Lung (tissue), 12 donors: Measurements from ENCODE around the gene ARHGEF18. TPM values are rescaled to one million over a fixed set of nuclear protein-coding genes. Genes with fewer than 3 reads are reported as not detected.

ENCODE experiments used
- ATAC-seq: fragments of 200-7000 bp; cut with Tn5 transposase; one replicate; pipeline ENCODE4 v1.9.1; 2020; ENCODE audit warnings: moderate number of reproducible peaks; ENCODE audit not compliant: insufficient read depth, low FRiP score
- DNase-seq, 3 donors: peaks; one replicate each; pipeline ENCODE4 v3.0.0-alpha.2; 2013 to 2017
- H3K27ac ChIP-seq, 2 donors: one replicate each; pipeline ENCODE4 v1.5.1; 2013; ENCODE audit warnings: mild to moderate bottlenecking in 2 of 2, moderate library complexity in 2 of 2, control low read depth in 1 of 2, inconsistent platforms in 1 of 2, low read depth in 1 of 2, low read length in 1 of 2
- H3K27me3 ChIP-seq, 3 donors: one replicate each; pipeline ENCODE4 v1.5.1; 2013; ENCODE audit warnings: low read length in 2 of 3; ENCODE audit not compliant: control insufficient read depth in 3 of 3, insufficient read depth in 3 of 3
- H3K36me3 ChIP-seq, 4 donors: one replicate each; pipeline ENCODE4 v1.5.1; 2013; ENCODE audit warnings: low read length in 4 of 4, mild to moderate bottlenecking in 1 of 4, moderate library complexity in 1 of 4; ENCODE audit not compliant: control insufficient read depth in 4 of 4, insufficient read depth in 4 of 4
- H3K4me1 ChIP-seq, 5 donors: one replicate each; pipeline ENCODE4 v1.5.1; 2013; ENCODE audit warnings: low read length in 5 of 5, mild to moderate bottlenecking in 2 of 5, moderate library complexity in 1 of 5; ENCODE audit not compliant: control insufficient read depth in 5 of 5, insufficient read depth in 5 of 5
- H3K4me3 ChIP-seq: one replicate; pipeline ENCODE4 v1.5.1; 2013; ENCODE audit warnings: mild to moderate bottlenecking, control low read depth, moderate library complexity
- H3K9ac ChIP-seq, 2 donors: one replicate each; pipeline ENCODE4 v1.5.1; 2013; ENCODE audit warnings: low read length in 2 of 2, control low read depth in 1 of 2; ENCODE audit not compliant: insufficient read depth in 1 of 2
- H3K9me3 ChIP-seq, 4 donors: one replicate each; pipeline ENCODE4 v1.5.1; 2013; ENCODE audit warnings: low read length in 3 of 4, mild to moderate bottlenecking in 1 of 4, moderate library complexity in 1 of 4; ENCODE audit not compliant: control insufficient read depth in 4 of 4, insufficient read depth in 3 of 4
- WGBS, 2 donors: extraction: QIAGEN DNeasy Blood & Tissue Kit; methylation state at CpG; one replicate each; pipeline ENCODE4 v1.1.7; 2013; 5-methylcytosine and 5-hydroxymethylcytosine counted together
- polyA plus RNA-seq, 2 donors: library from polyadenylated mRNA; stranded (reverse); fragments of 200-250 nt; gene quantifications; one replicate each; pipeline ENCODE4 v1.2.1, GENCODE V29; 2013
- total RNA-seq, 2 donors: library from RNA; depleted of rRNA in 1 of 2; stranded (reverse); fragments of >200 nt in 1 of 2; gene quantifications; one replicate each; pipeline ENCODE4 v1.2.1, GENCODE V29; 2014 to 2021
- TF ChIP-seq, protein P1 (sequence below): IDR thresholded peaks from 2 replicates; pipeline ENCODE4 v1.5.1; 2012; ENCODE audit warnings: mild to moderate bottlenecking; ENCODE audit errors: control extremely low read depth, extremely low read depth
- donor health status: control.
- donor health status: control.
- donor health status: Bipolar disorder and iron deficiency.
- donor health status: healthy.
- donor health status: DM: yes; HTN: yes; CAD: no.

The ARHGEF18 gene
- total and polyA plus RNA-seq, 4 donors: 22.8 to 55.6 (median 35.5) TPM

DNA sequence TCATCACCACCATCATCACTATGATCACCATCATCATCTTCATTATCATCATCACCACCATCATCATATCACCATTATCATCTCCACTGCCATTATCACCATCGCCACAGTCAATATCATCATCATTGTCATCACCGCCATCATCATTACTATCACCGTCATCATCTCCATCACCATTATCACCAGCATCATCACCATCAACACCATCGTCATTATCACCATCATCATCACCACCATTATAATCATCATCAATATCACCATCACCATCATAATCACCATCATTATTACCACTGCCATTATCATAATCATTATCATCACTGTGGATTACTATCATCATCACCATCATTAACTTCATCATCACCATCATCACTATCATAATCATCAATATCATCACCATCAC, 17.3 kb upstream of the ARHGEF18 start:
- TF ChIP-seq, protein P1, sequence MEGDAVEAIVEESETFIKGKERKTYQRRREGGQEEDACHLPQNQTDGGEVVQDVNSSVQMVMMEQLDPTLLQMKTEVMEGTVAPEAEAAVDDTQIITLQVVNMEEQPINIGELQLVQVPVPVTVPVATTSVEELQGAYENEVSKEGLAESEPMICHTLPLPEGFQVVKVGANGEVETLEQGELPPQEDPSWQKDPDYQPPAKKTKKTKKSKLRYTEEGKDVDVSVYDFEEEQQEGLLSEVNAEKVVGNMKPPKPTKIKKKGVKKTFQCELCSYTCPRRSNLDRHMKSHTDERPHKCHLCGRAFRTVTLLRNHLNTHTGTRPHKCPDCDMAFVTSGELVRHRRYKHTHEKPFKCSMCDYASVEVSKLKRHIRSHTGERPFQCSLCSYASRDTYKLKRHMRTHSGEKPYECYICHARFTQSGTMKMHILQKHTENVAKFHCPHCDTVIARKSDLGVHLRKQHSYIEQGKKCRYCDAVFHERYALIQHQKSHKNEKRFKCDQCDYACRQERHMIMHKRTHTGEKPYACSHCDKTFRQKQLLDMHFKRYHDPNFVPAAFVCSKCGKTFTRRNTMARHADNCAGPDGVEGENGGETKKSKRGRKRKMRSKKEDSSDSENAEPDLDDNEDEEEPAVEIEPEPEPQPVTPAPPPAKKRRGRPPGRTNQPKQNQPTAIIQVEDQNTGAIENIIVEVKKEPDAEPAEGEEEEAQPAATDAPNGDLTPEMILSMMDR: no peak
- WGBS, 2 donors: 84 to 86% methylated on average over 4 of the region's 4 CpGs

DNA sequence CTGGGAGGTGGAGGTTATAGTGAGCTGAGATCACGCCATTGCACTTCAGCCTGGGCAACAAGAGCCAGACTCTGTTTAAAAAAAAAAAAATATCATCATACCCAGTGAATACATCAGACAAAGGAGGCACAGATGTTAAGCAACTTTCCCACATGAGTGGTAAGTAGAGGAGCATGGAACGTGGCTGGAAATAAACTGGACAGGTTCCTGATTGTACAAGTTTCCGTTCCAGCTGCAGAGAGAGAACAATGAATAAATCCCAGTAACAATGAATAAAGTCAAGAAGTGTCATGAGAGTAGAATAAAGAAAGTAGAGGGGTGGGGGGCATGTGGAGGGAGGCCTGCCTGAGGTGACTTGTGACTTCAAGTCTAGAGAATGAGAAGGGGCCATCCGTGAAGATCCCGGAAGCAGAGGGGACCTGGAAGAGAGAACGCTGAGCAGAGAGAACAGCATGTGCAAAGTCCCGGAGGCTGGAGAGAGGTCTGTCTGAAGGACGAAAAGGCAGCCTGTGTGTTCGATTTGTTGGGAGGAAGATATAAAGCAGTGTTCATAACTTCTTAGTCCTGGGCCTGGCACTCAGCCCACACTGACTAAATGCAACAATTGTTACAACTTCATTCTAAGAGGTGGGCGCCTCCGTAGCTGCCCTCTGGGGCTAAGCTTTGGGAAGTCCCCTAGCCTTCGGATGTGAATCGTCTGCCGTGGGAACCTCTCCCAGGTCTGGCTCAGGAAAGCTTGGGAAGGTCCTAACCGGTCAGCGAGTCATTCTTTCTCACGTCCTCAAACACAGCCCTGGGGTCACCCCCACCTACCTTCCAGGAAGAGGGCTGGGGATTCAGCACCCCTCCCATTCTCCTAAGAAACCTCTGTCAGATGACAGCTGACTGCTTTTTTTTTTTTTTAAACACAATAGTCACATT, 15.3 kb upstream of the ARHGEF18 start:
- H3K27me3 ChIP-seq: no peaks in the 10 kb centered on the region
- no peak overlapping the region for H3K9ac ChIP-seq
- no peaks in the 10 kb centered on the region for H3K9me3 ChIP-seq
- H3K36me3 ChIP-seq: no peaks in the 10 kb centered on the region
- H3K4me1 ChIP-seq: no peaks in the 10 kb centered on the region
- no peak overlapping the region for H3K4me3 ChIP-seq
- 48 to 54% methylated on average over 17 of the region's 17 CpGs for WGBS, 2 donors
- TF ChIP-seq, protein P1: no peak
- no peak for DNase-seq
- H3K27ac ChIP-seq: no peak overlapping the region
- no peak for ATAC-seq

More for the DNA sequence above, 17.3 kb upstream of the ARHGEF18 start:
- no peaks in the 10 kb centered on the region for H3K4me1 ChIP-seq
- DNase-seq (no peak), ATAC-seq (no peak)
- H3K36me3 ChIP-seq: no peaks in the 10 kb centered on the region
- no peak overlapping the region for H3K4me3 ChIP-seq
- H3K9ac ChIP-seq: no peak overlapping the region
- no peaks in the 10 kb centered on the region for H3K9me3 ChIP-seq
- no peak overlapping the region for H3K27ac ChIP-seq
- H3K27me3 ChIP-seq: no peaks in the 10 kb centered on the region

DNA sequence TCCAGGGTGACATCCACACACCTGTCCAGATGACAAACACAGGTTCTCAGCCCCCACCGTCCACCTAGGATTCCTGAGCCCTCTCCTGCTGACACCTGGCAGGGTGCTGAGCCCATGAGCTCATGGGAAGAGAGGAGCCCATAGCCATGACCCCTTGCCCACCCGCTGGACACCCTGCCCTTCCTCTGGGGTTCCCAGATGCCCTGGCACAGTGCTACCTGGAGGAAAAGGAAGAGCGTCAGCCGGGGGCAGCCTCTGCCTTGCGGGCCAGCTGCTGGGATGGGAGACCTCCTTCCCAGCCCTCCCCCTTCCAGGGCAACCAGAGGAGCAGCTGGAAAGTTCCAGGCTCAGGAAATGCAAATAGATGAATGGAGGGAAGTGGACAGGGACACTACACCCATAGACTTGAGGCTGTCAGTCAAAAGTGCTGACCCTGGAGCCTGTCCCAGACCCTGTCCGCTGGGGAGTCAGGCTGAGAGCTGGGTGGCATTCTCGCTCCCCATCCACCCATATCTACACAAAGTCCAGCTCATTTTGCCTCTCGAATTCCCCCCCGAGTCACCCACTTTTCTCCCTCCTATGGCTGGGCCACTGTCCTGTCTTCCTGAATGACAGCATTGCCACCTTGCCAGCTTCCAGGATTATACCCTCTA, 12.3 kb upstream of the ARHGEF18 start:
- no peaks in the 10 kb centered on the region for H3K9me3 ChIP-seq
- TF ChIP-seq, protein P1: no peak
- H3K27ac ChIP-seq: no peak overlapping the region
- no peaks in the 10 kb centered on the region for H3K27me3 ChIP-seq
- H3K4me3 ChIP-seq: no peak overlapping the region
- no peaks in the 10 kb centered on the region for H3K4me1 ChIP-seq
- whole genome bisulfite sequencing, 2 donors: 74 to 87% methylated on average over 9 of the region's 9 CpGs
- no peak overlapping the region for H3K9ac ChIP-seq
- no peaks in the 10 kb centered on the region for H3K36me3 ChIP-seq
- ATAC-seq: no peak
- no peak for DNase-seq
